HepG2 (cell line): Measurements from ENCODE around the gene MPZL3. TPM values are rescaled to one million over a fixed set of nuclear protein-coding genes. Genes with fewer than 3 reads are reported as not detected.

Source experiments
- FLYWCH1 ChIP-seq: sonication (generic); formaldehyde crosslinking; IDR thresholded peaks from 2 replicates; pipeline ENCODE4 v1.8.1; 2023; ENCODE audit warnings: mild to moderate bottlenecking, missing genetic modification reagents
- HCFC1 ChIP-seq: fragments of 150-350 bp; IDR thresholded peaks from 2 replicates; pipeline ENCODE4 v1.6.1; 2014; ENCODE audit warnings: low read depth, low read length
- HNRNPK ChIP-seq: fragments of 200-400 bp; formaldehyde crosslinking; IDR thresholded peaks from 2 replicates; pipeline ENCODE4 v1.6.1; 2018; ENCODE audit warnings: low read length, low read depth, moderate library complexity, mild to moderate bottlenecking; ENCODE audit not compliant: poor library complexity, severe bottlenecking
- KLF15 ChIP-seq: sonication (generic); formaldehyde crosslinking; IDR thresholded peaks from 2 replicates; pipeline ENCODE4 v1.8.1; 2023; ENCODE audit warnings: borderline replicate concordance, mild to moderate bottlenecking, inconsistent platforms, missing genetic modification reagents, mixed read lengths
- MIER3 ChIP-seq: IDR thresholded peaks from 2 replicates; pipeline ENCODE4 v1.6.1; 2016; ENCODE audit warnings: missing compliant biosample characterization, borderline replicate concordance
- RBFOX2 ChIP-seq: fragments of 200-400 bp; formaldehyde crosslinking; IDR thresholded peaks from 2 replicates; pipeline ENCODE4 v1.6.1; 2017; ENCODE audit warnings: low read depth, mild to moderate bottlenecking, low read length
- SAP130 ChIP-seq: IDR thresholded peaks from 2 replicates; pipeline ENCODE4 v1.6.1; 2016; ENCODE audit warnings: low read depth
- STAT6 ChIP-seq: sonication (generic); formaldehyde crosslinking; IDR thresholded peaks from 2 replicates; pipeline ENCODE4 v1.4.0; 2020; ENCODE audit warnings: missing genetic modification reagents, mild to moderate bottlenecking, borderline replicate concordance
- SYNCRIP ChIP-seq: fragments of 200-400 bp; formaldehyde crosslinking; IDR thresholded peaks from 2 replicates; pipeline ENCODE4 v1.6.1; 2018; ENCODE audit warnings: mild to moderate bottlenecking, low read depth, low read length; ENCODE audit not compliant: insufficient read depth
- ZBTB4 ChIP-seq: sonication (generic); formaldehyde crosslinking; IDR thresholded peaks from 2 replicates; pipeline ENCODE4 v1.4.0; 2020; ENCODE audit warnings: missing genetic modification reagents, mild to moderate bottlenecking, borderline replicate concordance
- ZKSCAN8 ChIP-seq: IDR thresholded peaks from 2 replicates; pipeline ENCODE4 v1.6.1; 2016; ENCODE audit warnings: borderline replicate concordance, missing genetic modification reagents, missing compliant biosample characterization
- ZMYM3 ChIP-seq: sonication (generic); formaldehyde crosslinking; IDR thresholded peaks from 2 replicates; pipeline ENCODE4 v1.5.1; 2020; ENCODE audit warnings: mild to moderate bottlenecking, missing genetic modification reagents
- ZNF232 ChIP-seq: sonication (generic); formaldehyde crosslinking; IDR thresholded peaks from 2 replicates; pipeline ENCODE4 v1.4.0; 2020; ENCODE audit warnings: missing genetic modification reagents, borderline replicate concordance
- ZNF281 ChIP-seq: sonication (generic); formaldehyde crosslinking; IDR thresholded peaks from 2 replicates; pipeline ENCODE4 v1.4.0; 2020; ENCODE audit warnings: missing genetic modification reagents, borderline replicate concordance
- ZNF704 ChIP-seq: sonication (generic); formaldehyde crosslinking; IDR thresholded peaks from 2 replicates; pipeline ENCODE4 v1.8.1; 2023; ENCODE audit warnings: mild to moderate bottlenecking, inconsistent platforms, moderate library complexity, missing genetic modification reagents, borderline replicate concordance
- ZNF713 ChIP-seq: sonication (generic); formaldehyde crosslinking; IDR thresholded peaks from 2 replicates; pipeline ENCODE4 v1.4.0; 2020; ENCODE audit warnings: mild to moderate bottlenecking, missing genetic modification reagents
- ZNF772 ChIP-seq: sonication (generic); formaldehyde crosslinking; IDR thresholded peaks from 2 replicates; pipeline ENCODE4 v1.5.0; 2020; ENCODE audit warnings: mild to moderate bottlenecking, missing genetic modification reagents
- ZNF816 ChIP-seq: sonication (generic); formaldehyde crosslinking; IDR thresholded peaks from 2 replicates; pipeline ENCODE4 v1.8.0; 2022; ENCODE audit warnings: missing genetic modification reagents, mild to moderate bottlenecking, borderline replicate concordance
- ZSCAN31 ChIP-seq: sonication (generic); formaldehyde crosslinking; IDR thresholded peaks from 2 replicates; pipeline ENCODE4 v1.5.0; 2020; ENCODE audit warnings: low read depth, mild to moderate bottlenecking, missing genetic modification reagents
- polyA plus RNA-seq, 8 experiments: library from polyadenylated mRNA; depleted of rRNA in 3 of 8; stranded (reverse) in 7 of 8; unstranded in 1 of 8; fragments of >200 nt; fragmentation: Illumina TruSeq in 4 of 8; extraction: Trizol in 4 of 8; gene quantifications; 2 replicates each; pipeline versions ENCODE4 v1.2.1 to v1.2.3, GENCODE V29; 2011 to 2016; ENCODE audit warnings: low read depth in 4 of 8, missing spikeins in 1 of 8, mixed read lengths in 1 of 8; ENCODE audit not compliant: insufficient read depth in 1 of 8
- total RNA-seq, 5 experiments: library from RNA; depleted of rRNA; stranded (reverse); fragments of >200 nt; fragmentation: Illumina TruSeq; extraction: Trizol; gene quantifications; 2 replicates each; pipeline ENCODE4 v1.2.3, GENCODE V29; 2016; ENCODE audit warnings: low read depth in 1 of 5

The MPZL3 gene
- total and polyA plus RNA-seq, 2 of the 13 experiments (the other 11 are each of a cell fraction or from before 2014, with no cell fraction given): 5.3 to 9.3 TPM

GRCh38 chr11:118212131-118212725 is 39.9 kb downstream of the MPZL3 start (continued):
- TF ChIP-seq ZBTB4 (CRISPR knock-in tag) (no peak), FLYWCH1 (CRISPR knock-in tag) (no peak; the same call in 1 of the 2 replicates), ZNF772 (CRISPR knock-in tag) (no peak), ZSCAN31 (CRISPR knock-in tag) (no peak; the same call in 1 of the 2 replicates), STAT6 (CRISPR knock-in tag) (peak; percentile 60; the same call in 1 of the 2 replicates), ZNF281 (CRISPR knock-in tag) (peak; percentile 60; the same call in 1 of the 2 replicates), MIER3 (CRISPR knock-in tag) (peak; percentile 56; the same call in 1 of the 2 replicates), RBFOX2 (peak; percentile 54), ZNF232 (CRISPR knock-in tag) (peak; percentile 53; the same call in 1 of the 2 replicates), SAP130 (peak; percentile 82), SYNCRIP (no peak), ZKSCAN8 (CRISPR knock-in tag) (peak; percentile 79), ZNF704 (CRISPR knock-in tag) (peak; percentile 42; the same call in 1 of the 2 replicates), HNRNPK (no peak), HCFC1 (no peak), KLF15 (CRISPR knock-in tag) (no peak), ZNF816 (peak; percentile 24; the same call in 1 of the 2 replicates), ZMYM3 (CRISPR knock-in tag) (peak; percentile 33; the same call in 1 of the 2 replicates), ZNF713 (CRISPR knock-in tag) (no peak)
